ENCODE data around the gene AIG1. TPM values are rescaled to one million over a fixed set of nuclear protein-coding genes. Genes with fewer than 3 reads are reported as not detected.

Gene AIG1
- total and polyA plus RNA-seq, 2 of the 4 experiments (the other 2 are of a cell fraction) = 21.3 to 27.1 TPM

DNA sequence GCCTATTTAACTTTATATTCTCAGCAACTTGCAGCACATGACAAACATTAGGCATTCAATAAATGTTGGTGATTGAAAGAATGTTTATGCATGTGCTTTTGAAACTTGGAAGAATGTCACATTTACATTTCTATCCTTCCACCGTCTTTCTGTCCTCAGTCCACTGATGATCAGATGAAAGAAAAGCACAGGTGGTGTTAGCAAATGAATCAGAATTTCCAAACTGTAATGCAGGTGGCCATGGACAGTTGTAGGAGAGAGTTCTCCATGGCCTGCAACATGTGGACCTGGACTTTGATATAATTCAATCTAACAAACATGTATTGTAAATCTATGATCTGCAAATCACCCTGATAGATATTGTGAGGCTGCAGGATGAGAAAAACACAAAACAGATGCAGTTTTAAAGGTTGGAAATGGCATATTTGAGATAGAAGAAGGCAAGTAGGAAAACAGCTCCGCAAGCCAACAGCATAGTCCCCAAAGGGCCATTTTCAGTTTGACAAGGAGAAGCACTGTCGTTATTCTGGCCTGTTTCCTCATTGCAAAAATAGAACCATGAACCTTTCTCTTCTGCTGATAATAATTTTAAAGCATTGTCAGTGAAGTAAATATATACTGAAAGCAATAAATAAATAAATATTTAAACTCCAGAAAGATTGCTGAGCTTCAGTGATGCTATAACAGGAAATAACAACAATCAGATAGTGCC, 119.4 kb downstream of the AIG1 start:
- H4K20me1 ChIP-seq (ENCODE audit: insufficient read depth, low read length) = no peaks in the 10 kb centered on the region
- DNase-seq (no peak), ATAC-seq (ENCODE audit: low read depth) (no peak)
- H3K9me3 ChIP-seq (ENCODE audit: control insufficient read depth, insufficient read depth, low read length) = no peaks in the 10 kb centered on the region
- dilution Hi-C loops (cut with HindIII; ENCODE audit: low sequenced_read_pairs, unreplicated experiment) = no loop called here
- H4K91ac ChIP-seq (ENCODE audit: insufficient read depth, low read depth, low read length) = no peak overlapping the region
- H2BK5ac ChIP-seq (ENCODE audit: low read depth, low read length, poor library complexity, severe bottlenecking) = no peak overlapping the region
- H2AFZ ChIP-seq (replicated peaks; ENCODE audit: low read length, poor library complexity) = no peak overlapping the region
- no peak overlapping the region for H3K9ac ChIP-seq (ENCODE audit: low read depth, low read length)
- no CpG with 5 or more reads among the region's 3 CpGs for whole genome bisulfite sequencing, 2 experiments (ENCODE audit: extremely low coverage in 2 of 2, insufficient read length in 1 of 2)
- no peak overlapping the region for H2BK20ac ChIP-seq (ENCODE audit: low read depth, low read length)
- no peak overlapping the region for H3K27ac ChIP-seq (ENCODE audit: insufficient read depth, low read length)
- H2BK15ac ChIP-seq (ENCODE audit: low read depth, low read length) = no peak overlapping the region
- H3K79me1 ChIP-seq (ENCODE audit: low read depth in 1 of 2, low read length in 2 of 2) = no peaks in the 10 kb centered on the region; a peak in 1 of 4 replicates
- H3K27me3 ChIP-seq (ENCODE audit: control insufficient read depth, insufficient read depth, low read length) = no peaks in the 10 kb centered on the region
- in situ Hi-C loops (cut with MboI; ENCODE audit: low sequenced_read_pairs) = no loop called here
- no peak overlapping the region for H3K4me3 ChIP-seq (ENCODE audit: insufficient read depth, low read depth, low read length)
- no peak overlapping the region for H3K18ac ChIP-seq (ENCODE audit: low read depth, low read length)
- H4K8ac ChIP-seq (ENCODE audit: low read depth in 2 of 2, low read length in 2 of 2) = no peak overlapping the region
- H3K14ac ChIP-seq (replicated peaks; ENCODE audit: low read depth, low read length) = no peak overlapping the region
- no TSS peak for BruUV-seq (replicated peaks)
- H3K4me2 ChIP-seq (ENCODE audit: low read depth, low read length) = no peak overlapping the region
- H3K56ac ChIP-seq (ENCODE audit: extremely low read depth, insufficient read depth, low read length) = no peak overlapping the region
- H2BK120ac ChIP-seq (ENCODE audit: low read depth, low read length) = no peak overlapping the region
- H3K23ac ChIP-seq (ENCODE audit: low read depth, low read length) = no peak overlapping the region
- intact Hi-C loops (cut with micrococcal nuclease) = no loop called here
- H3K4me1 ChIP-seq (ENCODE audit: control insufficient read depth, insufficient read depth, low read length) = no peaks in the 10 kb centered on the region
- no peak overlapping the region for H2AK5ac ChIP-seq (ENCODE audit: low read depth, low read length)
- peaks cover 6% of the 10 kb centered on the region; the same call in 1 of the 2 replicates for H3K9me1 ChIP-seq (ENCODE audit: insufficient read depth, low read length)
- TF ChIP-seq CHD1 (IDR thresholded peaks at IDR 0.05; ENCODE audit: low read depth, low read length) (no peak), FOS (IDR thresholded peaks at IDR 0.05; ENCODE audit: low read depth, low read length) (no peak), BHLHE40 (IDR thresholded peaks at IDR 0.05; ENCODE audit: low read depth, low read length) (no peak), RAD21 (IDR thresholded peaks at IDR 0.05; ENCODE audit: low read length) (no peak), MAZ (IDR thresholded peaks at IDR 0.05; ENCODE audit: borderline replicate concordance, low read depth, low read length) (no peak), SMC3 (IDR thresholded peaks at IDR 0.05; ENCODE audit: low read depth, low read length) (no peak), CEBPB (IDR thresholded peaks at IDR 0.05; ENCODE audit: low read depth, low read length) (no peak)
- ChIA-PET CTCF (no interaction called here), POLR2A (ENCODE audit: unreplicated experiment) (no interaction called here)
- no peak overlapping the region for H2AK9ac ChIP-seq (replicated peaks; ENCODE audit: low read depth, low read length, poor library complexity)
- H4K5ac ChIP-seq (ENCODE audit: low read depth, low read length) = no peak overlapping the region
- no peak overlapping the region for H3K4ac ChIP-seq (ENCODE audit: low read depth, low read length)
- H3K36me3 ChIP-seq (ENCODE audit: control insufficient read depth, insufficient read depth, low read length) = no peaks in the 10 kb centered on the region
